SHP77 (cell line): Measurements from ENCODE around the gene UVSSA.
"Not testable (repeated sequence)": the region's sequence is repeated elsewhere in the genome, so short reads cannot be mapped to it uniquely, and the experiment has no call there.

ENCODE experiments used
- DNase-seq, 2 experiments: peaks; one replicate each; lab custom pipeline; 2025; lab: John Stamatoyannopoulos, UW

UVSSA gene

DNA sequence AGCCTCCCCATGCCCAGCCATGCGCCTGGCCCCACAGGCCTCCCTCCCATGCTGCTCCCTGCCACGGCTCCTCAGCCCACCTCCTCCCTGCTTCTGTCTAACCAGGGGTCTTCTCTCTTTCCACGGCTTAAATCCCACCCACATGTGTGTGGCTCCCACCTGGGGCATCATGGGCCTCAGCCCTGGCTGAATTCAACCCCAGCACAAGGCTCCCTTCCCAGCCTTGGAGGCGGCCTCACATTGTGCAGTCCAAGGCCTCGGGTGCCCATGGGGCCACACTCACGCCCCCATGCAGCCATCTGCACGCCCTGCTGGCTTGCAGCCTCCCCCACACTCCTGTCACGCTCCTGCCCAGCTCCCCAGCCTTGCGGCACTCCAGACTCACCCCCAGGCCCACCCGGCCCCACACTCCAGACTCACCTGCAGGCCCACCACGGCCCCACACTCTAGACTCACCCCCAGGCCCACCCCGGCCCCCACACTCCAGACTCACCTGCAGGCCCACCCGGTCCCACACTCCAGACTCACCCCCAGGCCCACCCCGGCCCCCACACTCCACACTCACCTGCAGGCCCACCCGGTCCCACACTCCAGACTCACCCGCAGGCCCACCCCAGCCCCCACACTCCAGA is 30.4 kb upstream of the UVSSA start:
- DNase-seq: no peak

DNA sequence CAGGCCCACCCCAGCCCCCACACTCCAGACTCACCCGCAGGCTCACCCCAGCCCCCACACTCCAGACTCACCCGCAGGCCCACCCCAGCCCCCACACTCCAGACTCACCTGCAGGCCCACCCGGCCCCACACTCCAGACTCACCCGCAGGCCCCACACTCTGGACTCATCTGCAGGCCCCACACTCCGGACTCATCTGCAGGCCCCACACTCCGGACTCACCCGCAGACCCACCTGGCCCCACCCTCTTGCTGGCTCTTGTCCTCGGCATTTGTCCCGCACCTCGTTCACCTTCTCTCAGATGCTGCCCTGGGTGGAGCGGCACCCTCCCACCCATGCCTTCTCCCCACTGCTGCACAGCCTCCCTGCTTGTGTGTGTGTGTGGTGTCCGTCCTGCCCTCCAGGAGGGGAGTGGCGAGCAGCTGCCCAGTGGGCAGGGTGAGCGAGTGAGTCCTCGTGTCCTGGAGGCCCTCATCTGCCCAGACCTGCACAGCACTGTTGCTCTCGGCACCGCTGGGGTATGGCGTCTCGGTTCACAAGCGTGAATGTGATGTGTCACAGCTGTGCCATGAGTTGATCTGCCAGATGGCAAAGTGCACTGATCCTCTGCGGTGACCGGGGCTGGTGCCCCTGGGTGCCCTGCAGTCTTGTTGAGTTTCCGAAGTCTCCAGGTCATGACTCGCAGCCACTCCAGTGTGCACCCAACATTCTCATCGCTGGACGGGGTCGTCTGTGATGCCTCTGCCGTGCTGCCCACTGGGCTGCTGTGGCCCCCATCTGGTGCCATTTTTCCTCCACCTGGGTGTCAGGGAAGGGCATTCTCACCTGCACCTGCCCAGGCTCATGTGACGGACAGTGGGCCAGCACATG is 29.6 kb upstream of the UVSSA start:
- DNase-seq: no peak

DNA sequence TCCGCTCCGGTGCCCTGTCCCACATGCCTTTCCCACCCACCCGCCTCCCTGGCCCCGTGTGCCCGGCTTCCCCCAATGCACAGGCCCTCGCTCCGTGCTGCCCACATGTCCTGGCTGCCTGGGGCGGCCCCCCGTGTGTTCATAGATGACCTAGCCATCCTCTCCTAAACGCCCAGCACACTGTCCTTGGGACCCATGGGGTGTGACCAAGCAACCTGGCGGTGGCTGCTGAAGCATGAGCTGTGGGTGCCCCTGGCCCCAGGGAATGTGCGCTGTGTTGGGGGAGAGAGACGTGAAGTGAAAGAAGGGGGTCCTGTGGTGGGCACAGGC is 29.0 kb upstream of the UVSSA start:
- DNase-seq: no peak

DNA sequence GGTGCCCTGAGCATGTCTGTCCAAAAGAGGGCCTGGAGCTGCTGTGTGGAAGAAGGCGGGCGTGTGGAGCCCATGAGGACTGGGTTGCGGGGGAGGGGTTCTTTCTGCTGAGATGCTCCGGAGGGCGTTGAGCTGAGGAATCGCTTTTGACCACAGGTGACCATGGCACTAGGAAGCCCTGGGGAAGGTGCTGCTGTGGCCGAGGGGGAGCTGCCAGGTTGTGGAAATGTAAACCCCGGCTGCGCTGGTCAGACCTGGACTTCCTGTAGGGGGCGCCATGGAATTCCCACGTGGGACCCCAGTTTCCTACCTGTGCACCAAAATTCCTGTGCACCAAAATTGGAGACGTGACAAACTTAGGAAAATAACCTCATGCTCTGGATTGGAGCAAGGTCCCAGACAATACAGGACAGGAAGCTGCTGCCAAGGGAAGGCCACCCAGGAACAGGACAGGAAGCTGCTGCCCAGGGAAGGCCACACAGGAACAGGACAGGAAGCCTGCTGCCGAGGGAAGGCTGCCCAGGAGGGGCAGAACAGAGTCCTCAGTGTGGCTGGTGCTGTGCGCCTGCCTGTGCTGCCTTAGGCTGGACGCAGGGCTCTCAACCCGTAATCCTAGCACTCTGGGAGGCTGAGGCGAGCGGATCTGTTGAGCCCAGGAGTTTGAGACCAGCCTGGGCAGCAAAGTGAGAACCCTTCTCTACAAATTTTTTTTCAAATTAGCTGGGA is 28.4 kb upstream of the UVSSA start:
- DNase-seq: no peak

DNA sequence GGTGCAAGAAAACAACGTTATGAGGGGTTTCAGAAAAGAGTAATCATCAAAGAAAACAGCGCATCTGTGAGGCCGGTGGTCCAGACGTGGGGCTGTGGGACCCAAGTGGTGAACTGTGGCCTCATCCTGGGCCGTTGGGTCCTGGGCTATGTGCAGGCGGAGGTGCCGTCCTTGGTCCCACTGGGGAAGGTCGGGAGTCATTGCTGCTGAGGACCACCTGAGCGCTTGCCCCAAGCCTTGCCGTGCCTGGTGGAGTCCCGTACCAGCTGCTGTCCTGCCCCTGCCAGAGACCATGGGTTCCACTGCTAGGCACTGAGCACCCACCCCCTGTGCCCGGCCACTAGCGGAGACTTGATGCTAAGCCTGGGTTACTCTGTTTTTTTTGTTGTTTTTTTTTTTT is 25.5 kb upstream of the UVSSA start:
- DNase-seq: no peak

DNA sequence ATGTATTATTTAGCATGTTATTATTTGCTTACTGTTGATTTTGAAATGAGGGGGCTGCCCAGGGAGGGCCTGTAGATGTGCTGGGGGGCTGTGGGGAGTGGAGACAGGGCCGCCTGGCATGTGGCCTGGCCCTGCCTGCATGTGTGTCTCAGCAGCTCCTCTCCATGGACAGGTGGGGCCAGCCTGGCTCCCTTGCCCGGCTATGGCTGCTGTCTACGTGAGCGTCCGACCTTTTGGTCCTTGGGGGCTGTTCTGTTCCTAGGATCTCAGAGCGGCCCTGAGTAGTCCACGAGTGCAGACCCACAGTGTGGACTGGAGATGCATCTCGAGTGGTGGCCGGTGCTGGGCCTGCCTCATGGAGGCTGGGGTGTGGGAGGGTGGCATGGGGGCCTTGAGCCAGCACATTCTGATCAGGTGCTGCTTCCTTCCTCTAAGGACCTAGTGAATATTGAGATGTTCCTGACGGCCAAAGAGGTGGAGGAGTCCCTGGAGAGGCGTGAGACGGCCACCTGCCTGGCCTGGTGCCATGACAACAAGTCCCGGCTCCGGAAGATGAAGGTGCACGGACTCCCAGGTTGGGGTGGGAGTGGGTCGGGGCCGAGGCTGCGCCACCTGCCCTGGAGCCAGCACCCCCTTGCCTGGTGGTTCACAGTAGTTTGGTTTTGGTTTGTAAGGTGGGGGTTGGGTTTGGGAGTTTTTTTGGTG is 24.9 kb upstream of the UVSSA start:
- no peak for DNase-seq

DNA sequence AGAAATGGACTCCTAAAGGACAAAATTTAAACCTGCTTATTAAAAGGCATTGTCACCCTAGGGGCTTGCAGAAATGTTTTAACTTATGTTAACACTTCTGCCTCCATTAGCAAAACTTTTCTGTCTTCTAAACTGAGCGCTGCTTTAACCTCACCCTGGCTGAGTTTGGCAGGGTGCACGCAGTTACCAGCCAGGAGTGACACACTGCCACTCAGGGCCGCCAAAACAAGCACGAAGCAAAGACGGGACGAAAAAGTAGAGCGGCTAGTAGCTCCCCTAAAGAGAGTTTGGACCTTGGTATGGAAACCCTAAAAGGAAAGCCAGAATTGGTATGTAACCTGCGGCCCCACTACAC is 23.8 kb upstream of the UVSSA start:
- DNase-seq: no peak

DNA sequence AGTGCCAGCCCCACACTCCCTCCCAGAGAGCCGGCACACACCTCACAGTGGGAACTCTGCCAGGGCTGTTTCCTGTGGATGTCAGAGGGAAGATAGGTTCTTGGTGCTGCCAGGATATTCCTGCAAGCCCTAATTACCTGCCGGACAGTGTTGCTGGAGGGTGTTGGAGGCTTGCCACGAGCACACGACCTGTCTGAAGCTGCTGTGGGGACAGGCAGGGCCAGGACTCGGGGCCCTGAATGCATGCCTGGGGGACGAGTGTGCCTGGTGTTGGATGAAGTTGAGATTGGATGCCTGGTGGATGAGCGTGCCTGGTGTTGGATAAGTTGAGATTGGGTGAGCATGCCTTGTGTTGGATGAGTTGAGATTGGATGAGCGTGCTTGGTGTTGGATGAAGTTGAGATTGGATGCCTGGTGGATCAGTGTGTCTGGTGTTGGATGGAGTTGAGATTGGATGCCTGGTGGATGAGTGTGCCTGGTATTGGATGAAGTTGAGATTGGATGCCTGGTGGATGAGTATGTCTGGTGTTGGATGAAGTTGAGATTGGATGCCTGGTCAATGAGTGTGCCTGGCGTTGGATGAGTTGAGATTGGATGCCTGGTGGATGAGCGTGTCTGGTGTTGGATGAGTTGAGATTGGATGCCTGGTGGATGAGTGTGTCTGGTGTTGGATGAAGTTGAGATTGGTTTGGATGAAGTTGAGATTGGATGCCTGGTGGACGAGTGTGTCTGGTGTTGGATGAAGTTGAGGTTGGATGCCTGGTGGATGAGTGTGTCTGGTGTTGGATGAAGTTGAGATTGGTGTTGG is 23.2 kb upstream of the UVSSA start:
- DNase-seq: no peak

DNA sequence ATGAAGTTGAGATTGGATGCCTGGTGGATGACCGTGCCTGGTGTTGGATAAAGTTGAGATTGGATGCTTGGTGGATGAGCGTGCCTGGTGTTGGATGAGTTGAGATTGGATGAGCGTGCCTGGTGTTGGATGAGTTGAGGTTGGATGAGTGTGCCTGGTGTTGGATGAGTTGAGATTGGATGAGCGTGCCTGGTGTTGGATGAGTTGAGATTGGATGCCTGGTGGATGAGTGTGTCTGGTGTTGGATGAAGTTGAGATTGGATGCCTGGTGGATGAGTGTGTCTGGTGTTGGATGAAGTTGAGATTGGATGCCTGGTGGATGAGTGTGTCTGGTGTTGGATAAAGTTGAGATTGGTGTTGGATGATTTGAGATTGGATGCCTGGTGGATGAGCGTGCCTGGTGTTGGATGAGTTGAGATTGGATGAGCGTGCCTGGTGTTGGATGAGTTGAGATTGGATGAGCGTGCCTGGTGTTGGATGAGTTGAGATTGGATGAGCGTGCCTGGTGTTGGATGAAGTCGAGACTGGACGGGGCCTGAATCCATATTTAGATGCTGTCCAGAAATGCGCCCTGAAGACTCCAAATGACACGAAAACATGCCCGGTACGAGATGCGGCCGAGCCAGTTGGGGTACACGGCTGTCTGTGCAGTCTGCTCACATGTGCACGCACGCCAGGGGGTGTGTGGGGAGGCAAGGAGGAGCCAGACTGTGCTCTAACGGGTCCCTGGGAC is 22.4 kb upstream of the UVSSA start:
- DNase-seq: not testable (repeated sequence)

DNA sequence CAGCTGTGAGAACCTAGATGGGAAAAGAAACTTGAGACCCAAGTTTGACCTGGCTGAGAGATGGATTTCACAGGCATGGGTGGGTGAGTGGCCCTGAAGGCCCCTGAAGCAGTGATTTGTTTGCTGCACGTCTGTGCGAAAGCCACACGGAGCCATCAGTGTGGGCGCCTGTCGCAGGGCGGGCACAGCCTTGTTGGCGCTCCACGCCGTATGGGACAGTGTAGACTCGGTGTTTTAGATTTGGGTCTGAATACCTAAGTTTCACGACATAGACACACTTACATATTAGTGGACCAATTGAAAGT is 21.9 kb upstream of the UVSSA start:
- DNase-seq: no peak

DNA sequence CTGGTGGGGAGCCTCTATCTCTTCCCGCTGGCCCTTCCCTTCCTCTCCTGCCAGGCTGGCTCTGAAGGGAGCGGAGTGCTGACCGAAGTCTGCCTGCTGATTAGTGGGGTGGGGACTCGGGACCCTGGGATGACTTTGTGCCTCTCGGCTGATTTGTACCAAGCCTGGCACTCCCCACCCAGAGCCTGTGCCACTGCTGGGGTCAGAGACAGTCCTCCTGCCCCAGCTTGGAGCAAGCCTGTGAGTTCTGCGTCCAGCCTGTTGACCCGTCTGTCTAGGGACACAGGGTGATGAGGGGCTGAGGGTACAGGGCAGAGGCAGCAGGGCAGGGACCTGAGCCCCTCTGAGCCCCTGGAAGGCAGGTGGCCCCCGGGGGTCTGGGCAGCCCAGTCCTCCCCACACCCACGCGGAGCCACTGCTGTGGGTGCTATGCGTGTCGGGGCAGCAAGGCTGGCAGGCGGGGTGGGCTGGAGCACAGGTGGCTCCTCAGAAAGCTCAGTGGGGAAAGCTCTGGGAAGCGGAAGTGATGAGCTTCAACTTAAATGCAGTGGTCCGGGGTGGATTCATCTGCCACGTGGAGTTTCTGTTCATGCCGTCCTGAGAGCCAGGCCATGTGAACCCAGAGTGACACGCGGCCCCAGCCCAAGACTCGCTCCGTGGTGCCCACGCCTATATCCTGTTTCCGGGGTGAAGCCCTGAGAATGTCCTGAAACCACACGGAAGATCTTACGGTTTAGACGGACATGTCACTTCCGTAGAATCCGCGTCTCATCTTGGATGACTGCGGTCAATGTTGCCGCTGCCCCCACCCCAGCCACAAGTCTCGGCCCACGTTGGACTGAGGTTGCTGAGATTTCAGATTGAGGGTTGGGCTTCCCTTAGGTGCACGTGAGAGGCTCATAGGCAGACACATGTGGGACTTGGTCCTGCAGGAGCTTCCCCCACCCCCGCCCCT is 21.1 kb upstream of the UVSSA start:
- no peak for DNase-seq

DNA sequence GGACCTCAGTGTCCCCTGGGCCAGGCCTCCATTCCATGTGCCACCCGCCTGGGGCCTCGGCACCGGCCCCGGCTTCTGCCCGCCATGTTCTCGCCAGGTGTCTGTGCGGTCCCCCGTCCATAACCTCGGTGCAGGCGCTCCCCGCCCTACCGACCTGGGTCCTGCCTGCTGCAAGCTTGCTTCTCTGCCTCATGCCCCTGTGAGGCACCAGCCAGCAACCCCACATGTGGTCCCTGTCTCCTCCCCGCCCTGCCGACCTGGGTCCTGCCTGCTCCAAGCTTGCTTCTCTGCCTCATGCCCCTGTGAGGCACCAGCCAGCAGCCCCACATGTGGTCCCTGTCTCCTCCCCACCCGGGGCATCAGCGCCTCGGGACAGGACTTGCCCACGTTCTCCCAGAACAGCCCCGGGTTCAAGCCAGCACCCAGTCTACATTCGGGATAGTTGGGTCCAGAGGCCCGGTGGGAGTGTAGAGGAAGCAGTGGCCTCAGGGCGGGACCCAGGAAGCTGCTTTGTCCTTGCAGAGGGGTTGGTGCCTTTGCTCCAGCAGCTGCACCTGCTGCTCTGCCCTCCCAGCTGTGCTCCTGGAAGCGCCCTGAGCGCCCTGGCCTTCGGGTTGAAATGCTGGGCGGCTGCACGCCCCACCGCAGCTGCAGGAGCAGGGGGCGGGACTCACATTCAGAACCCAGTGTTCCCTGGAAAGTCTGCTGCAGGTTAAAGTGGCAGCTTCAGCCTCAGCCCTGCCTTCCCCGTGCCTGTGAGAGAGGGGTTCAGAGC is 20.1 kb upstream of the UVSSA start:
- DNase-seq: no peak

DNA sequence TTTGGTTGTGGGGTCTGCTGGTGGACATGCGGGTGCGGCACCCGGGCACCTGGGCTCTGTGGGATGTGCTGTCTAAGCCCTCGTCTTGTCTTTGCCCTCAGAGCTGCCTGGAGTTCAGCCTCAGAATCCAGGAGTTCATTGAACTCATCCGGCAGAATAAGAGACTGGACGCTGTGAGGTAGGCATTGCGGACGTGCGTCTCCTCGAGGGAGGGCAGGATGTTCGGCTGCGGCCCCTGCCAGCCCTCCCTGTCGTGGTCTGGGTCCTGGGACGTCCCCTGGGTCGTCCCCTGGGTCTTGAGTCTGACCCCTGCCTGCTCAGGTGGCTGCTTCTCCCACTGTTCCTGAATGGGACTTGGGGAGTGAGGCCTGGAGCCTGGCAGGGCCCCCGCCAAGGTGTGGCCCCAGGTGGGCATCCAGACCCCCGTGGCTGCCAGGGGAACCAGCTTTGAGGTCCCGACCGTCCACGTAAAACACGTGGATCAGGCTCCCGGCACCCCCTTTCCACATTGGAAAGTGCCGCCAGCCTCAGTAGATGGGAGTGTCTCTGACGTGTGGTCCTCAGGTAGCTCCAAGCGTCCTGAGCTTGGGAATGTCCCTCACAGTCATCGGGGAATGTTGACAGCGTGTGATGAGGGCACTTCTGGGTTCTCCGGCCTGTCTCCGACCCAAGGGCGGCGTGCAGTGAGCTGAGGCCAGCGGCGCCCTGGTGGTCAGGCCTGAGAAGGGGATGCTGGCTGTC is 19.3 kb upstream of the UVSSA start:
- DNase-seq: no peak

DNA sequence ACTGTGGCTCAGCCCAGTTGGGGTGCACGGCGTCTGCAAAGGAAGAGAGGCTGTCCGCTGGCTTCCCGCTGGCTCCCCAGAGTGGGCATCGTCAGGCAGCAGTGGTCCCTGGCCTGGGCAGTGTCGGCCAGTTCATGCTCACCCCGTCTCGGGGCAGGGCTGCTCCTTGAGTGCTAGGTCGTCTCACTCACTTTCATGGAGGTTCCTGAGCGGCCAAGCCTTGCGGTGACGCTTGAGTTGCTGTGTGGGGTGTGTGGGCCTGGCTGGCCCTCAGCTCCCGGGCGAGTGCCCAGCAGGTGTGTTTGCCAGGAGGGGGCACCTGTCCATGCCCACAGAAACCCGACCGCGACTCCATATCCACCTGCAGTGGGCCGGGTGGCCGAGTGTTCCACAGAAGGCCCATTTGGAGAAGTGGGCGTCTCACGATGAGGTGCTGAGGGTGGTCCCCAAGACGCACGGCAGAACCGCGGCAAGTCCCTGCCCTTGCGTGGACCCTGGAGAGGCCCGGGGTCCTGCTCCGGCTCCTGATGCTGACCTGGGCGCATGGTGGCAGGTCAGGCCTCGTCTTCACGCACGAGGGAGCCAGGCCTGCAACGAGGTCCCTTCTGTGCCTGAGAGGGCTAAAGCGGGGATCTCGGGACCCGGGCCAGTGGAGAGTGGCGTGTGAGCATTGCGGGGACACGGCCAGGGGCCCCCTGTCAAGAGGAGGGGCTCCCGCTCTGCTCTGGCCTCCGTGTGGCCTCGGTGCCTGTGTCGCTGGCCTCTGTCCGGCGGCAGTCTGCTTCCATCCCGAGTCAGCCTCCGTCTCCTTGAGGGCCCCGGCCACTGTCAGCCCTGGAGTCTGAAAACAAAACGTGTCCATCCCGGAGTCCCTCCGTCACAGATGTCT is 18.5 kb upstream of the UVSSA start:
- DNase-seq: no peak

DNA sequence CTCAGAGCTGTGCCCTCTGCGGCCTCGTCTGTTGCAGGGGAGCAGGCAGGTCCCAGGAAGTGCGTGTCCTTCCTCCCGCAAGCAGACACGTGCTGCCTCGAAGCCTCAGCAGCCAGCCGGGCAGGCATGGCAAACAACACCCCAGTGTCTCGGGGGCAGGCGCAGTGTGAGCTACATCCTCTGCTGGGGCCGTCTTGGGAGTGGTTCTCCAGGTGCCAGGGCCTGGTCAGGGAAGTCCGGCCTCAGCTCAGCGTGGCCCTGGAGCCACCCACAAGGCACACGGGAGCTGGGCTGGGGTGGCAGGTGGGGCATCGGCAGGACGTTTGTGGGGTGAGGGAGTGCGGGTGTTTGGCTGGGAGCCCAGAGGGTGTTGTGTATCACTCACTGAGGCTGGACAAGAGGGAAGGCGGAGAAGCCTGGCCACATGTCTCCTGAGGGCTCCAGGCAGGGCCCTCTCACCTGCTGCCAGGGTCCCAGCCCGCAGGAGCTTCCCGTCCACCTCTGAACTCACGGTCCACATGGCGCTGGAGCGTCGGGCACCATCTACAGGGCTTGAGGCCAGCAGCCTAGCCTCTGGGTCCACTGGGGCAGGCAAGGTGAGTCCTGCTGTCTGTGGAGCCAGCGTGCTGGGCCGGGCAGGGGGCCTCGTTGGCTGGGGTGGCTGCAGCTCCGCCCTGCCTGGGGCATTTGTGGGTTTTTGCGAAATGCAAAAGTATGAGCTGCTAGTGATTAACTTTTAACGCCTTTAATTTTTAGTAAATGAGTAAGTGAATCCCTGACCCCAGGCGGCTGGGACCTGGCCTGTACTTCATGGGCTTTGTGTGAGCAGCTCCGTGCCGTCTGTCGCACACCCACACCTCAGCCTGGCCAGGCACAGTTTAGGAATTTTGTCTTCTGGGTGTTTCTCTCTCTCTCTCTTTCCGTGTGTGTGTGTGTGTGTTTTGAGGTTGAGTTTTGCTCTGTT is 17.3 kb upstream of the UVSSA start:
- no peak for DNase-seq
